Lower leg skin (tissue), 3 donors: Measurements from ENCODE around the gene POC1A.

Experiments
- POLR2A ChIP-seq, 2 donors: fragments of 450-650 bp; IDR thresholded peaks; one replicate each; pipeline ENCODE4 v1.6.1; 2016 to 2017; ENCODE audit warnings: antibody characterized with exemption in 2 of 2, mild to moderate bottlenecking in 1 of 2, moderate library complexity in 1 of 2
- TF ChIP-seq, protein P1 (sequence below), 3 donors: fragments of 450-650 bp; IDR thresholded peaks; one replicate each; pipeline ENCODE4 v1.5.1; 2016; ENCODE audit warnings: antibody characterized with exemption in 3 of 3, mild to moderate bottlenecking in 3 of 3, moderate library complexity in 2 of 3

DNA sequence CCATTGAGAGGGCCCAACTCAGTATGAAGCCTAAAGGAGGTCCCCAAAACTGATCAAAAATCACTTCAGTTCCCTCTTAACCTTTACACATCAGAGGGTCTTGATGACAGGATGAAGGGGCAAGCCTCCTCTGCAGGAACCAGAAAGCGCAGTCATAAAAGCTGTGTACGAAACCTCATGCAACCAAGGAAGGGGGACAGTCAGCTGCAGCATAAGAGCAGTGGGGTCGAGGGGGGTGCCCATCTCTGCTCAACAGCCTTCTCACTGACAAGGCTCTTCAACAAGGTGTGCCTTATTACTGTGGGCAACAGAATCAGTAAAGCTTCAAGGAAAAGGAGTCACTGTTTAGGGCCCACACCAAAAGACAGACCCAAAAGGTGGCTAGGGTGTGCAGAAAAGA lies 3.9 kb downstream of the POC1A start:
- no peak for TF ChIP-seq POLR2A (IDR thresholded peaks at IDR 0.05)
- TF ChIP-seq, protein P1, sequence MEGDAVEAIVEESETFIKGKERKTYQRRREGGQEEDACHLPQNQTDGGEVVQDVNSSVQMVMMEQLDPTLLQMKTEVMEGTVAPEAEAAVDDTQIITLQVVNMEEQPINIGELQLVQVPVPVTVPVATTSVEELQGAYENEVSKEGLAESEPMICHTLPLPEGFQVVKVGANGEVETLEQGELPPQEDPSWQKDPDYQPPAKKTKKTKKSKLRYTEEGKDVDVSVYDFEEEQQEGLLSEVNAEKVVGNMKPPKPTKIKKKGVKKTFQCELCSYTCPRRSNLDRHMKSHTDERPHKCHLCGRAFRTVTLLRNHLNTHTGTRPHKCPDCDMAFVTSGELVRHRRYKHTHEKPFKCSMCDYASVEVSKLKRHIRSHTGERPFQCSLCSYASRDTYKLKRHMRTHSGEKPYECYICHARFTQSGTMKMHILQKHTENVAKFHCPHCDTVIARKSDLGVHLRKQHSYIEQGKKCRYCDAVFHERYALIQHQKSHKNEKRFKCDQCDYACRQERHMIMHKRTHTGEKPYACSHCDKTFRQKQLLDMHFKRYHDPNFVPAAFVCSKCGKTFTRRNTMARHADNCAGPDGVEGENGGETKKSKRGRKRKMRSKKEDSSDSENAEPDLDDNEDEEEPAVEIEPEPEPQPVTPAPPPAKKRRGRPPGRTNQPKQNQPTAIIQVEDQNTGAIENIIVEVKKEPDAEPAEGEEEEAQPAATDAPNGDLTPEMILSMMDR (IDR thresholded peaks at IDR 0.05) = no peak
